Osteoblast (primary cell): ENCODE measurements around the gene DOK3. TPM values are rescaled to one million over a fixed set of nuclear protein-coding genes. Genes with fewer than 3 reads are reported as not detected.
"Not testable (repeated sequence)": the region's sequence is repeated elsewhere in the genome, so short reads cannot be mapped to it uniquely, and the experiment has no call there.

Source experiments
- DNase-seq: peaks from one replicate; pipeline ENCODE4 v3.0.0; 2011; ENCODE audit warnings: low spot score, mixed read lengths; ENCODE audit not compliant: insufficient read length; ENCODE audit errors: missing footprints
- H2AFZ ChIP-seq: 2 replicates; pipeline ENCODE4 v1.6.0; 2011; ENCODE audit warnings: mild to moderate bottlenecking, low read length
- H3K27ac ChIP-seq: 2 replicates; pipeline ENCODE4 v1.5.1; 2011; ENCODE audit warnings: mild to moderate bottlenecking, low read depth, low read length, moderate library complexity
- H3K27me3 ChIP-seq: 2 replicates; pipeline ENCODE4 v1.6.0; 2012; ENCODE audit warnings: mild to moderate bottlenecking, control low read depth, inconsistent platforms, low read length, moderate library complexity; ENCODE audit not compliant: insufficient read depth
- H3K36me3 ChIP-seq: 2 replicates; pipeline ENCODE4 v1.5.1; 2011; ENCODE audit warnings: mild to moderate bottlenecking, low read length, control low read depth, moderate library complexity; ENCODE audit not compliant: insufficient read depth
- H3K4me1 ChIP-seq: 2 replicates; pipeline ENCODE4 v1.5.1; 2011; ENCODE audit warnings: mild to moderate bottlenecking, low read length, control low read depth, moderate library complexity; ENCODE audit not compliant: insufficient read depth
- H3K4me2 ChIP-seq: 2 replicates; pipeline ENCODE4 v1.6.0; 2011; ENCODE audit warnings: mild to moderate bottlenecking, low read length; ENCODE audit not compliant: insufficient read depth
- H3K4me3 ChIP-seq: fragments of 200-600 bp; sonication (generic); 3 replicates; pipeline ENCODE4 v1.5.1; 2012; ENCODE audit warnings: mild to moderate bottlenecking, low read length, inconsistent platforms; ENCODE audit not compliant: insufficient read depth
- H3K79me2 ChIP-seq: 2 replicates; pipeline ENCODE4 v1.6.0; 2012; ENCODE audit warnings: mild to moderate bottlenecking, low read length, control low read depth, inconsistent platforms; ENCODE audit not compliant: insufficient read depth
- H3K9me3 ChIP-seq: 2 replicates; pipeline ENCODE4 v1.5.1; 2011; ENCODE audit warnings: low read depth, low read length, control low read depth
- H4K20me1 ChIP-seq: 2 replicates; pipeline ENCODE4 v1.6.0; 2012; ENCODE audit warnings: mild to moderate bottlenecking, low read length, control low read depth; ENCODE audit not compliant: insufficient read depth
- CTCF ChIP-seq: IDR thresholded peaks from 2 replicates; pipeline ENCODE4 v1.5.1; 2011; ENCODE audit warnings: mild to moderate bottlenecking, low read depth, low read length, moderate library complexity; ENCODE audit errors: extremely low read depth
- total RNA-seq: library from RNA; depleted of rRNA; stranded (reverse); fragments of >200 nt; gene quantifications from 2 replicates; pipeline ENCODE4 v1.2.3, GENCODE V29; 2012

DOK3 gene
- total RNA-seq, 1 donor: 1.1 TPM

- no peak for DNase-seq
- Histone ChIP-seq H3K36me3 (peaks cover 42% of the 10 kb centered on the region), H3K9me3 (no peaks in the 10 kb centered on the region), H4K20me1 (peaks cover 33% of the 10 kb centered on the region), H3K4me1 (peaks cover 35% of the 10 kb centered on the region), H3K79me2 (peaks cover 64% of the 10 kb centered on the region), H3K27me3 (no peaks in the 10 kb centered on the region), H3K27ac (peak overlapping the region; percentile 26), H3K4me2 (no peak overlapping the region), H2AFZ (no peak overlapping the region), H3K4me3 (no peak overlapping the region)
- no peak for TF ChIP-seq CTCF
These were observed 25.5 kb upstream of the DOK3 start for GRCh38 chr5:177535125-177535524.

GRCh38 chr5:177534433-177534832 lies 24.8 kb upstream of the DOK3 start:
- not testable (repeated sequence) for H3K4me2 ChIP-seq, H3K9me3 ChIP-seq, H3K27ac ChIP-seq, H3K4me3 ChIP-seq, H3K27me3 ChIP-seq, H2AFZ ChIP-seq, DNase-seq
- Histone ChIP-seq H4K20me1 (peaks cover 35% of the 10 kb centered on the region), H3K36me3 (peaks cover 49% of the 10 kb centered on the region), H3K79me2 (peaks cover 66% of the 10 kb centered on the region), H3K4me1 (peaks cover 29% of the 10 kb centered on the region)

- no peak overlapping the region for H3K4me3 ChIP-seq
- peaks cover 66% of the 10 kb centered on the region for H3K36me3 ChIP-seq
These were observed 21.7 kb upstream of the DOK3 start for GRCh38 chr5:177531209-177531940.

GRCh38 chr5:177530638-177531037 lies 21.0 kb upstream of the DOK3 start:
- TF ChIP-seq CTCF: no peak
- Histone ChIP-seq H2AFZ (no peak overlapping the region), H3K4me1 (no peaks in the 10 kb centered on the region), H3K79me2 (peaks cover 59% of the 10 kb centered on the region), H4K20me1 (peaks cover 41% of the 10 kb centered on the region), H3K4me3 (no peak overlapping the region), H3K36me3 (peaks cover 69% of the 10 kb centered on the region), H3K27ac (no peak overlapping the region), H3K9me3 (no peaks in the 10 kb centered on the region), H3K4me2 (no peak overlapping the region), H3K27me3 (no peaks in the 10 kb centered on the region)
- peak; percentile 55 for DNase-seq

More at GRCh38 chr5:177531209-177531940, 21.7 kb upstream of the DOK3 start:
- Histone ChIP-seq H3K4me1 (no peaks in the 10 kb centered on the region), H3K27me3 (no peaks in the 10 kb centered on the region), H4K20me1 (peaks cover 41% of the 10 kb centered on the region), H3K79me2 (peaks cover 62% of the 10 kb centered on the region), H3K4me2 (no peak overlapping the region), H2AFZ (no peak overlapping the region), H3K9me3 (no peaks in the 10 kb centered on the region), H3K27ac (no peak overlapping the region)
- no peak for TF ChIP-seq CTCF
- no peak for DNase-seq
